SK-N-SH treated with all-trans-retinoic acid at 6 μM for 48 hours (cell line): ENCODE data around the gene GPBAR1.
A peak's percentile ranks its signal among the peaks of the same experiment; 100 is the strongest.

ENCODE experiments used
- ATAC-seq: fragments of 200-7000 bp; cut with Tn5 transposase; 3 replicates; pipeline ENCODE4 v1.9.1; 2020; ENCODE audit warnings: mild to moderate bottlenecking, moderate library complexity
- ARNTL ChIP-seq: fragments of 450-650 bp; formaldehyde crosslinking; IDR thresholded peaks from 2 replicates; pipeline ENCODE4 v1.5.0; 2020; ENCODE audit warnings: low read depth, mild to moderate bottlenecking, moderate library complexity, borderline replicate concordance
- BACH2 ChIP-seq: fragments of 250-450 bp; sonication (Bioruptor Pico); IDR thresholded peaks from 2 replicates; pipeline ENCODE4 v1.9.0; 2021; ENCODE audit warnings: mild to moderate bottlenecking, borderline replicate concordance
- CREB5 ChIP-seq: fragments of 250-450 bp; sonication (Bioruptor Pico); IDR thresholded peaks from 2 replicates; pipeline ENCODE4 v1.5.1; 2020; ENCODE audit warnings: low read depth, mild to moderate bottlenecking, moderate library complexity
- CSDC2 ChIP-seq: fragments of 250-450 bp; sonication (Bioruptor Pico); IDR thresholded peaks from 2 replicates; pipeline ENCODE4 v1.5.0; 2020; ENCODE audit warnings: mild to moderate bottlenecking, moderate library complexity
- ESRRG ChIP-seq: fragments of 250-450 bp; sonication (Bioruptor Pico); IDR thresholded peaks from 2 replicates; pipeline ENCODE4 v1.6.1; 2021; ENCODE audit warnings: mild to moderate bottlenecking
- GLIS3 ChIP-seq: fragments of 250-450 bp; sonication (Bioruptor Pico); IDR thresholded peaks from 2 replicates; pipeline ENCODE4 v1.5.0; 2020; ENCODE audit warnings: mild to moderate bottlenecking, moderate library complexity
- ISL1 ChIP-seq: fragments of 250-450 bp; sonication (Bioruptor Pico); IDR thresholded peaks from 2 replicates; pipeline ENCODE4 v2.1.2; 2022; ENCODE audit warnings: mild to moderate bottlenecking, moderate library complexity
- OSR1 ChIP-seq: fragments of 250-450 bp; sonication (Bioruptor Pico); IDR thresholded peaks from 2 replicates; pipeline ENCODE4 v1.8.0; 2022; ENCODE audit warnings: moderate library complexity, mild to moderate bottlenecking, inconsistent platforms
- PPARA ChIP-seq: fragments of 250-450 bp; sonication (Bioruptor Pico); IDR thresholded peaks from 2 replicates; pipeline ENCODE4 v1.5.0; 2020; ENCODE audit warnings: mild to moderate bottlenecking, borderline replicate concordance
- RARB ChIP-seq: fragments of 250-450 bp; sonication (Bioruptor Pico); IDR thresholded peaks from 2 replicates; pipeline ENCODE4 v1.8.0; 2021; ENCODE audit warnings: mild to moderate bottlenecking, moderate library complexity
- SNAI2 ChIP-seq: fragments of 250-450 bp; sonication (Bioruptor Pico); IDR thresholded peaks from 2 replicates; pipeline ENCODE4 v1.5.0; 2020; ENCODE audit warnings: mild to moderate bottlenecking, moderate library complexity
- TCF4 ChIP-seq: fragments of 250-450 bp; sonication (Bioruptor Pico); IDR thresholded peaks from 2 replicates; pipeline ENCODE4 v1.8.0; 2021; ENCODE audit warnings: mild to moderate bottlenecking, moderate library complexity, borderline replicate concordance
- TOX ChIP-seq: fragments of 250-450 bp; sonication (Bioruptor Pico); IDR thresholded peaks from 2 replicates; pipeline ENCODE4 v1.8.0; 2021; ENCODE audit warnings: mild to moderate bottlenecking, moderate library complexity, borderline replicate concordance
- ZC3H10 ChIP-seq: fragments of 250-450 bp; sonication (Bioruptor Pico); IDR thresholded peaks from 2 replicates; pipeline ENCODE4 v1.5.1; 2021; ENCODE audit warnings: mild to moderate bottlenecking, moderate library complexity
- ZFP3 ChIP-seq: fragments of 250-450 bp; sonication (Bioruptor Pico); IDR thresholded peaks from 2 replicates; pipeline ENCODE4 v1.5.0; 2020; ENCODE audit warnings: mild to moderate bottlenecking, moderate library complexity
- ZFP30 ChIP-seq: fragments of 450-650 bp; formaldehyde crosslinking; IDR thresholded peaks from 2 replicates; pipeline ENCODE4 v1.5.0; 2022; ENCODE audit warnings: mild to moderate bottlenecking, moderate library complexity
- ZNF565 ChIP-seq: fragments of 450-650 bp; formaldehyde crosslinking; conservative IDR thresholded peaks from 2 replicates; pipeline ENCODE4 v1.5.0; 2020; ENCODE audit warnings: low read depth, mild to moderate bottlenecking, moderate library complexity
- ZNF70 ChIP-seq: fragments of 450-650 bp; formaldehyde crosslinking; IDR thresholded peaks from 2 replicates; pipeline ENCODE4 v1.5.0; 2020; ENCODE audit warnings: mild to moderate bottlenecking, moderate library complexity
- ZNF8 ChIP-seq: fragments of 450-650 bp; formaldehyde crosslinking; IDR thresholded peaks from 2 replicates; pipeline ENCODE4 v1.5.0; 2020; ENCODE audit warnings: mild to moderate bottlenecking, moderate library complexity
- TF ChIP-seq, protein P1 (sequence below): fragments of 250-450 bp; sonication (Bioruptor Pico); IDR thresholded peaks from 2 replicates; pipeline ENCODE4 v1.5.0; 2020; ENCODE audit warnings: mild to moderate bottlenecking, moderate library complexity
- TF ChIP-seq, protein P2 (sequence below): fragments of 250-450 bp; sonication (Bioruptor Pico); IDR thresholded peaks from 2 replicates; pipeline ENCODE4 v1.5.1; 2021; ENCODE audit warnings: mild to moderate bottlenecking, moderate library complexity
- TF ChIP-seq, protein P3 (sequence below): fragments of 250-450 bp; sonication (Bioruptor Pico); IDR thresholded peaks from 2 replicates; pipeline ENCODE4 v1.8.0; 2020; ENCODE audit warnings: mild to moderate bottlenecking, moderate library complexity, borderline replicate concordance
- TF ChIP-seq, protein P4 (sequence below): fragments of 250-450 bp; sonication (Bioruptor Pico); IDR thresholded peaks from 2 replicates; pipeline ENCODE4 v1.8.0; 2021; ENCODE audit warnings: low read depth, mild to moderate bottlenecking, moderate library complexity, borderline replicate concordance

The GPBAR1 gene

DNA sequence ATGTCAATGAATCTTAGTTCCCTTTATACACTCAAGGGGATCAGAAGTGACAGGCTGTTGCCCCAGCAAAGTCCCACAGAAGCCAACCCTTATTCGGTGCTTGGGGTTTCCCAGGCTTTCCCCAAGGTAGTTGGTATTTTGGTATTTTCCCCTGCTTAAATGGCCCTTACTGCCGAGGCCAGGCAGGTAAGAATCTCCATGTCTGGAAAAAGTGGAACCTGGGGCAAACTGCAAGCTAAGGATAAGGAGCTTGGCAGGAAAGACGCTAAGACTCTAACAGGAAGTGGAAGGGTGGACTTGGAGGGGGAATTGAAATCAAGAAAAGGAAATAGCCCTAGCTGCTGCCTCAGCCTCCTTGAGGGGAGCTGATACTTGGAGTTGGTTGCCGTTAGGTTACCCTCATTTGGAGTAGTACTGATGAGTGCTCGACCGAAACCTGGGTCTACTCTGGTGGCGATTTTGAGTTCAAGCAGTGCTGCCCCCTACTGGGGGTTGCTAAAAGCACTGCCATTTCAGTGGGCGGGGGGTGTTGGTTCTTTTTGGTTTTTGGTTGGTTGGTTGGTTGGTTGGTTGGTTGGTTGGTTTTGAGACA is 3.3 kb upstream of the GPBAR1 start:
- TF ChIP-seq, protein P1, sequence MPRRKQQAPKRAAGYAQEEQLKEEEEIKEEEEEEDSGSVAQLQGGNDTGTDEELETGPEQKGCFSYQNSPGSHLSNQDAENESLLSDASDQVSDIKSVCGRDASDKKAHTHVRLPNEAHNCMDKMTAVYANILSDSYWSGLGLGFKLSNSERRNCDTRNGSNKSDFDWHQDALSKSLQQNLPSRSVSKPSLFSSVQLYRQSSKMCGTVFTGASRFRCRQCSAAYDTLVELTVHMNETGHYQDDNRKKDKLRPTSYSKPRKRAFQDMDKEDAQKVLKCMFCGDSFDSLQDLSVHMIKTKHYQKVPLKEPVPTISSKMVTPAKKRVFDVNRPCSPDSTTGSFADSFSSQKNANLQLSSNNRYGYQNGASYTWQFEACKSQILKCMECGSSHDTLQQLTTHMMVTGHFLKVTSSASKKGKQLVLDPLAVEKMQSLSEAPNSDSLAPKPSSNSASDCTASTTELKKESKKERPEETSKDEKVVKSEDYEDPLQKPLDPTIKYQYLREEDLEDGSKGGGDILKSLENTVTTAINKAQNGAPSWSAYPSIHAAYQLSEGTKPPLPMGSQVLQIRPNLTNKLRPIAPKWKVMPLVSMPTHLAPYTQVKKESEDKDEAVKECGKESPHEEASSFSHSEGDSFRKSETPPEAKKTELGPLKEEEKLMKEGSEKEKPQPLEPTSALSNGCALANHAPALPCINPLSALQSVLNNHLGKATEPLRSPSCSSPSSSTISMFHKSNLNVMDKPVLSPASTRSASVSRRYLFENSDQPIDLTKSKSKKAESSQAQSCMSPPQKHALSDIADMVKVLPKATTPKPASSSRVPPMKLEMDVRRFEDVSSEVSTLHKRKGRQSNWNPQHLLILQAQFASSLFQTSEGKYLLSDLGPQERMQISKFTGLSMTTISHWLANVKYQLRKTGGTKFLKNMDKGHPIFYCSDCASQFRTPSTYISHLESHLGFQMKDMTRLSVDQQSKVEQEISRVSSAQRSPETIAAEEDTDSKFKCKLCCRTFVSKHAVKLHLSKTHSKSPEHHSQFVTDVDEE, result no peak
- TF ChIP-seq CSDC2 (CRISPR knock-in tag), result no peak
- TF ChIP-seq CREB5 (CRISPR knock-in tag), result no peak
- TF ChIP-seq ZNF565 (CRISPR knock-in tag), result no peak
- no peak for TF ChIP-seq ZFP30 (CRISPR knock-in tag)
- no peak; the same call in 2 of the 3 replicates for ATAC-seq

- peak; percentile 80 for ATAC-seq
- TF ChIP-seq, protein P2, sequence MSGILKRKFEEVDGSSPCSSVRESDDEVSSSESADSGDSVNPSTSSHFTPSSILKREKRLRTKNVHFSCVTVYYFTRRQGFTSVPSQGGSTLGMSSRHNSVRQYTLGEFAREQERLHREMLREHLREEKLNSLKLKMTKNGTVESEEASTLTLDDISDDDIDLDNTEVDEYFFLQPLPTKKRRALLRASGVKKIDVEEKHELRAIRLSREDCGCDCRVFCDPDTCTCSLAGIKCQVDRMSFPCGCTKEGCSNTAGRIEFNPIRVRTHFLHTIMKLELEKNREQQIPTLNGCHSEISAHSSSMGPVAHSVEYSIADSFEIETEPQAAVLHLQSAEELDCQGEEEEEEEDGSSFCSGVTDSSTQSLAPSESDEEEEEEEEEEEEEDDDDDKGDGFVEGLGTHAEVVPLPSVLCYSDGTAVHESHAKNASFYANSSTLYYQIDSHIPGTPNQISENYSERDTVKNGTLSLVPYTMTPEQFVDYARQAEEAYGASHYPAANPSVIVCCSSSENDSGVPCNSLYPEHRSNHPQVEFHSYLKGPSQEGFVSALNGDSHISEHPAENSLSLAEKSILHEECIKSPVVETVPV (CRISPR knock-in tag), result no peak
- TF ChIP-seq ZNF8 (CRISPR knock-in tag), result no peak
- no peak for TF ChIP-seq ESRRG (CRISPR knock-in tag)
- no peak for TF ChIP-seq SNAI2 (CRISPR knock-in tag)
- TF ChIP-seq ISL1, result 0 out of 2 replicates have a peak, but pooled peaks have one; percentile 27
- no peak for TF ChIP-seq BACH2 (CRISPR knock-in tag)
- TF ChIP-seq RARB (CRISPR knock-in tag), result no peak
- peak; percentile 48; the same call in 1 of the 2 replicates for TF ChIP-seq CREB5 (CRISPR knock-in tag)
- TF ChIP-seq CSDC2 (CRISPR knock-in tag), result no peak
- TF ChIP-seq OSR1 (CRISPR knock-in tag), result no peak
- TF ChIP-seq ZFP30 (CRISPR knock-in tag), result no peak
- peak; percentile 75; the same call in 1 of the 2 replicates for TF ChIP-seq TCF4 (CRISPR knock-in tag)
- TF ChIP-seq GLIS3 (CRISPR knock-in tag), result no peak
- TF ChIP-seq, protein P3, sequence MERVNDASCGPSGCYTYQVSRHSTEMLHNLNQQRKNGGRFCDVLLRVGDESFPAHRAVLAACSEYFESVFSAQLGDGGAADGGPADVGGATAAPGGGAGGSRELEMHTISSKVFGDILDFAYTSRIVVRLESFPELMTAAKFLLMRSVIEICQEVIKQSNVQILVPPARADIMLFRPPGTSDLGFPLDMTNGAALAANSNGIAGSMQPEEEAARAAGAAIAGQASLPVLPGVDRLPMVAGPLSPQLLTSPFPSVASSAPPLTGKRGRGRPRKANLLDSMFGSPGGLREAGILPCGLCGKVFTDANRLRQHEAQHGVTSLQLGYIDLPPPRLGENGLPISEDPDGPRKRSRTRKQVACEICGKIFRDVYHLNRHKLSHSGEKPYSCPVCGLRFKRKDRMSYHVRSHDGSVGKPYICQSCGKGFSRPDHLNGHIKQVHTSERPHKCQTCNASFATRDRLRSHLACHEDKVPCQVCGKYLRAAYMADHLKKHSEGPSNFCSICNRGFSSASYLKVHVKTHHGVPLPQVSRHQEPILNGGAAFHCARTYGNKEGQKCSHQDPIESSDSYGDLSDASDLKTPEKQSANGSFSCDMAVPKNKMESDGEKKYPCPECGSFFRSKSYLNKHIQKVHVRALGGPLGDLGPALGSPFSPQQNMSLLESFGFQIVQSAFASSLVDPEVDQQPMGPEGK, result no peak
- TF ChIP-seq, protein P1, result 0 out of 2 replicates have a peak, but pooled peaks have one; percentile 59
- no peak for TF ChIP-seq ZNF70 (CRISPR knock-in tag)
- TF ChIP-seq, protein P4, sequence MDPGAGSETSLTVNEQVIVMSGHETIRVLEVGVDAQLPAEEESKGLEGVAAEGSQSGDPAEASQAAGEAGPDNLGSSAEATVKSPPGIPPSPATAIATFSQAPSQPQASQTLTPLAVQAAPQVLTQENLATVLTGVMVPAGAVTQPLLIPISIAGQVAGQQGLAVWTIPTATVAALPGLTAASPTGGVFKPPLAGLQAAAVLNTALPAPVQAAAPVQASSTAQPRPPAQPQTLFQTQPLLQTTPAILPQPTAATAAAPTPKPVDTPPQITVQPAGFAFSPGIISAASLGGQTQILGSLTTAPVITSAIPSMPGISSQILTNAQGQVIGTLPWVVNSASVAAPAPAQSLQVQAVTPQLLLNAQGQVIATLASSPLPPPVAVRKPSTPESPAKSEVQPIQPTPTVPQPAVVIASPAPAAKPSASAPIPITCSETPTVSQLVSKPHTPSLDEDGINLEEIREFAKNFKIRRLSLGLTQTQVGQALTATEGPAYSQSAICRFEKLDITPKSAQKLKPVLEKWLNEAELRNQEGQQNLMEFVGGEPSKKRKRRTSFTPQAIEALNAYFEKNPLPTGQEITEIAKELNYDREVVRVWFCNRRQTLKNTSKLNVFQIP (CRISPR knock-in tag), result no peak
- TF ChIP-seq ZFP3, result no peak
- no peak for TF ChIP-seq ARNTL
- no peak for TF ChIP-seq ZNF565 (CRISPR knock-in tag)
- no peak for TF ChIP-seq TOX
- TF ChIP-seq PPARA (CRISPR knock-in tag), result no peak
- no peak for TF ChIP-seq ZC3H10 (CRISPR knock-in tag)
Observed at GRCh38 chr2:218259099-218259961, 1.5 kb upstream of the GPBAR1 start.
